Activated T-cell treated with anti-CD3 and anti-CD28 coated beads, Interleukin-2, amount 50 U/mL, for 1 hour (primary cell): Measurements from ENCODE around the gene KCNAB1.

Experiments used
- DNase-seq: peaks from one replicate; pipeline ENCODE4 v3.0.0-alpha.2; 2020

KCNAB1 gene

DNA sequence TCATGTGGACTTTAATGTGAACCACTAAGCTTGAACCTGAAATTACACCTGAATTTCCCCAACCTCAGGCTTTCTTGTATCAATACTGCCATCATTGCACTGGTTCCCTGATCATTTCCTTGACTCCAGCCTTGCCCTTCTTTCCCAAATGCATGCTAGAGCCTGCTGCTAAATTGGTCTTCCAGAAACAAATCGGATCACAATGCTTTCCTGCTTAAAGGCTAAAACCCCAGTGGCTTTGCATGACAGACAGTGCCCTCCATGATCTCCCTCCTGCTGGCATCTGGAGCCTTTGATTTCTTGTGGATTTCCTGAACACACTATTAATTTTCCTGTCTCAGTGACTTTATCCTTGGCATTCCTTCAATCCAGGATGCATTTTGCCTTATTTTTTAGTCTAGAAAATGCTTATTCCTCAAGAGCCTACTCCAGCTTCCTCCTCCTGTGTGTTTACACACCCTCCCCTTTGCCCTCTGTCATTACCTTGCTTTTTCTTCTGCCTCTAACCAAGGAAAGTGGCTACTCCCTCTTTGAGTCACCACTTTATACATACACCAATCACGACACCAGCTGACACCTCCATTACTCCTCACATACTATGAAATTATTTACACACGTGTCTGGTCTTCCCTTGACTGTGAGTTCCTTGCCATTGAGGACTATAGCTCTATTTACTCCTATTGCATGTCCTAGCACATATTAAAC, 214.6 kb downstream of the KCNAB1 start:
- no peak for DNase-seq

DNA sequence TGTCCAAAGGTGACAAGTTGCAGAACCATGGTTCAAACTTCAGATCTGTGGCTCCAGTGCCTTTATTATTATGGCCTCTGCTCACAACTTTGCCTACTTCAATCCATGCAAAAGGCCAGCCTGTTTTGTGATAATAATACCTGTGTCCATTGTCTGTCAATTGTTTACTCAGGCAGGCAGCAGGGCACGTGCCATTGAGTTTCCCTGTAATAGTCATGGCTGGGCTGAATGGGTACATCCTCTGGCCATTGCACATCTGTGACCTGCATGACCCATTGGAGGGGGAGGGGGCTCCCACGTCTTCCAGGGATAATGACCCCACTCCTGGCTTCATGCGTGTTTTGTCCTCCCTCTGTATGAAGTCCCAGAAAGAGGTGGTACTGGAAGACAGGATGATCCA, 219.1 kb downstream of the KCNAB1 start:
- no peak for DNase-seq

DNA sequence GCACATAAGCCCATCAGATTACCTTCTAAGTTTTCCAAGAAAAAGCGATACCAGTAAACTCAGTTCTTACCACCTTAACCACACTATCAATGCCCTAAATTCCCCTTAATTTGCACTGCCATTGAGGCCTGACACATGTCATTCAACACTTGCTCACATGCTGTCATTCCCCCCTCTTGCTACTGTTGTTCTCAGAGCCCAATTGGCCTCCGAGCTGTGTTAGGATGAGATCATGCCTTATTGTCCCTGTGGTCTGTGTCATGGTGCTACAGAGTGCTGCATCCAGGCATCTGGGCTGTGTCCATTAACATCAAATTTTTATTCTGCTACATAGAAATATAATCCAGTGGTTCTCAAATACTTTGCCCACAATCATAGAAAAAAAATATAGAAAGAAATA, 221.0 kb downstream of the KCNAB1 start:
- no peak for DNase-seq

DNA sequence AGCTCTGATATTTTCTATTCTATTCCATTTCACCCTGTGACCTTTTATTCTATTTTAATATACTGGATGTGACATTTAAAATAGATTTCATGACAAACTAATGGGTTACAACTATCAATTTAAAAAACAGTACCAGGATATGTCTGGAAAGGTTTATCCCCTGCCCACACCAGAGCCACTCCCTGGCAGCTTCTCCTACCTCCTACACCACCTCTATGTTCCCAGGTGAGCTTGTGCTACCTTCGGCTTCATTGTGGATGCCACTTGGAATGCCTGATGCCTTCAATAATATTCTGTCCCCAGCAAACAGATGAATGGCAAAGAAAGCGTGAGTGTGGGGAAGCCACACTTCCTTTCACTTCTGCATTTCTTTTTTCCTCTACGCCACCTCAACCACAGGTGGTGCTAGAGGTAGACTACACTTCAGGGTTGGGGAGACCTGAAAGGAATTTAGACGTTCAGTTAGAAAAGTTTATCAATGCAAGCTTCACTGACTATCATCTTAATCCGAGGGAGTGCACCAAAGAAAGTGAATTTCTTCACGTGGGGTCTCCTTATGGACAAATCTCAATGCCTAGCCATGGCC, 221.5 kb downstream of the KCNAB1 start:
- DNase-seq = no peak

DNA sequence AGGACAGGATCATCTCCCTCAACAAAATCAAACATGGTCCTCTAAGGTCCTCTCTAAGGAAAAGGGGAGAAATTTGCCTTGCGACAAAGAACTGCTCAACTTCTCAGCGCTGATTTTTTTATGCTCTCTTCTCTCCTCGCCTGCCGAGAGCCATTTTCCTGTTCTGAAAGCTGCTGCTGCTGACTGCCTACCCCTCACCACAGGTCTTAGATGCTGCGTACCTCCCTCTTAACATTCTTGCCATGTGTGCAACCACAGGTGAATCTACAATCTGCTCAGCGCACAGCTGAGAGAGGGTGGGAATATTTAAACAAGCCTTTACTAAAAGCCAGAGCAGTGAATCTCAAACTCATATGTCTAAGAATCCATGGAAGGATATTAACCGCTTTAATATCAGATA, 223.8 kb downstream of the KCNAB1 start:
- no peak for DNase-seq

DNA sequence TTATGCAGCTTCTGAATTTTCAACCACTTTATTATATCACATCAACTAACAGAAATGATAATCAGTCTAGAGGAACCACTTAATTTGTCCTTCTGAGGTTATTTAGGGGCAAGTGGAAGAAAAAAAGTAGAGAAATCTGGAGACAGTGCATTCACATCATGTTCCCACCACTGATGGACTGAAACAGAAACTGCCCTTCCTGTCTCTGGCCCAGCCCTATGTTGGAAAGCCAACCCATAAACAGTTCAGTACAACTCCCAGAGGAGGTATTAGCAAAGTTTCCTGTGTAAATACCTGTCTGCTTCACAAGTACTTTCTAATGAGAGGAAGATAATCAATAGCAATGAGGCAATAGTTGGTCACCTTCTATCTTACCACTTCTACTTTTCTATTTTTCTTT, 228.7 kb downstream of the KCNAB1 start:
- DNase-seq = no peak

DNA sequence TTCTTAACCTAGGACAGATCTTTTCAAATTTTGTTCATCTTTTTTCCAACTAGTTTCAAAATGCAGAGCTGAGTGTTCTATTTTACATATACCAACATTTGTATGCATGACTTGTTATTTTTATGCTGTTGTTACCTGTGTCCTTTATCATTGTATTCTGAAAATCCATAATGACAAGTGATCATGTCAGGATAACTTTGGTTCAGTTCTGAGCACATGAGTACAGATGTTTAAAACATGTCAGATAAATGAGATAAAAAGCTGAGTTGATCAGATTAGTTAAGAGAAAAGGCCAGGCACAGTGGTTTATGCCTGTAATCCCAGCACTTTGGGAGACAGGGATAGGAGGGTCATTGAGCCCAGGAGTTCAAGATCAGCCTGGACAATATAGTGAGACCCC, 229.6 kb downstream of the KCNAB1 start:
- DNase-seq = no peak

DNA sequence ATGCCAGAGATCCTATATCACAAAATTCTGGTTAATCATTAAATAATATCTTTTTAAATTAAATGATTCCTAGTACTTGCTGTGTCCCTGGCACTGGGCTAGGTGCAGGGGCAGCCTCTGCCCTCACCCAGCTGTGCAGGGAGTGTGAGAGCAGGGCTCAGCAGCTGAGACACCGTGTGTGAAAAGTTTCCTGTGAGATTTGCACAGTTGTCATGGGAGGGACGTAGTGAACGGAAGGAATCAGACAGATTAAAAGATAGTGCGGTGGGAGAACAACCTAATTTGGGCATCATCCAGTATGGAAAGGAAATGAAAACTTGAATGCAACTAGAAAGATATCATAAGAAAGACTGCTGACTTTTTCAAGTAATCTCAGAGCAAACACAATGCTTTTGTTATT, 230.4 kb downstream of the KCNAB1 start:
- no peak for DNase-seq

DNA sequence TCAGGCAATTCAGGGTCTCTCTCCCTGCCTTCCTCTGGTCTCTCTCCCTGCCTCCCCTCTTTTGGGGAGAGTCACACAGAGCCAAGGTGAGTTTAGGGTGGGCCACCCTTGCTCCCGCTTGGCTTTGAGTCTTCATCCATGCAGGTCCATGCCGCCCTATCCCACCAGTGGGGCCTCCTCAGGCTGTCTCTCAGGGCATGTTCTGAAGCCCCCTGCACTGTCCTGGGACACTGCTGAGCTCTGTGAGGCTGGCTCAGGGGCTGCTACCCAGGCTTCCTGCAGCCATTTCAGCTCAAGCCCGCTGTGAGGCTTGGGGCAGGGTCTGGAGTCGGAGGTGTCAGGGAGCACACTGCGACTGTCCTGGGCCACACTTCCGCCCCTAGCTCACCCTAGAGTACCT, 231.4 kb downstream of the KCNAB1 start:
- no peak for DNase-seq

DNA sequence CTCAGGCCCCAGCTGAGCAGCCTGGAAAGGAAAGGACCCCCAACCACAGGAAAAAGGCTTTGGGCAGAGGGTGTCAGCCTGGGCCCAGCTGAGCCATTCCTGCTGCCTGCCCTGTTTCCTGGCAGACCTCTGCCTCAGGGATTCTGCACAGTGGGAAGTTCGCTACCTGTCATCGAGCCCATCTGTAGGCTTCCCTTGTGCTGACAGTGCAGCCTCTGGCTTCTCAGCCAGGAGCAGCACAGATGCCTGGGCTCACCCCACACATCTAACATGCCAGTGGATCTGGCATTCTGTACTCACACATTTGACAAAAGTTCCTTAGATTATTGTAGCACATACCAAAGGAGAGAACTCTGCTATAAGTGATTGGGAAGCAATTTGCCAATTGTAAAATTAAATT, 232.3 kb downstream of the KCNAB1 start:
- no peak for DNase-seq

DNA sequence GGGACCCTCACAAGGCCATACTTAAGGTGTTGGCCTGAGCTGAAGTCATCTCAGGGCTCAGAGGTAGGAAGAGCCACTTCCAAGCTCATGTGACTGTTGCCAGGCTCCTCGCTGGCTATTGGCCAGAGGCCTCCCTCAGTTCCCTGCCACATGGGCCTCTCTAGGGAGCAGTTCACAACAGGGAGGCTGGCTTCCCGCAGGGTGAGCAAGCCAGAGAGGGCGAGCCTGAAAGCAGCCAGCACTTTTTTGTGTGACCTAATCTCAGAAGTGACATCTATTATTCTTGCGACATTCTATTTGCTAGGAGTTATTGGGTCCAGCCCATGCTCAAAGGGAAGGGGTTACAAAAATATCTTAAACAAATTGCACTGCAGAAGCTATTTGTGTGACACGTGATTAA, 233.2 kb downstream of the KCNAB1 start:
- no peak for DNase-seq

DNA sequence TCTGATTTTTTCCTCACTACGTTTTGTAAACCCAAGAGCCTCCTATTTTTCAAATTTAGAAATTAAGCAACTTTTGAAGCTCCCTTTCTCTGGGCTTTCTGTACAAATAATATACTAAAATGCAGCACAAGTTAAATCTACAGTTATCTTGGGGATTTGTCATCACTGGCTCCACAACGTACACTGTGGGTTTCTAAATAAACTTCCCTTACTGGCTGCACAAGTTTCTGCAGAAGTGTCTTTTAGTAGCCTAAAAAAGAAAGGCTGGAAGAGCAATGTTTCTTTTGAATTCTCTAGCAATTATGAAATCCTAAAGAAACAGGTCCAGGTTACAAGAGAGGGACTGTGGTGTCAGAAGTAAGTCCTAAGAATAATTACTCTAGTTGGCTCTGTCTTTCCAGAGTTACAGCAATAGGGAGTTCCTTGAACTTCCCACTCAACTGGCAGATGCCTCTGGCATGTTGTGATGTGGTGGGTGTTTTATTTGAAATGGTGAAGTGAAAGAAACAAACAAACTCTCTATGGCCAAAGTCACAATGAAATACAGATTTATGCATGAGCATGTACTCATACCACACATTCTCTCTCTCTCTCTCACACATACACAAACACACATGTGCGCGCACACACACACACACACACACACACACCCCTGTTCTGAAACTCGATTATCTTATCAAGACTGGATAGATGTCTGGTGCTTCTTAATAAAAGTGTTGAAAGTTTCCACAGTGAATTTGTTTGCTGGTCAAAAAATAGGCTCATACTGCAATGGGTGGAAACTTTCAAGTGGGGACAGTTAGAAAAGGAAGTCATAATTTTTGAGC, 236.4 kb downstream of the KCNAB1 start:
- DNase-seq = no peak

DNA sequence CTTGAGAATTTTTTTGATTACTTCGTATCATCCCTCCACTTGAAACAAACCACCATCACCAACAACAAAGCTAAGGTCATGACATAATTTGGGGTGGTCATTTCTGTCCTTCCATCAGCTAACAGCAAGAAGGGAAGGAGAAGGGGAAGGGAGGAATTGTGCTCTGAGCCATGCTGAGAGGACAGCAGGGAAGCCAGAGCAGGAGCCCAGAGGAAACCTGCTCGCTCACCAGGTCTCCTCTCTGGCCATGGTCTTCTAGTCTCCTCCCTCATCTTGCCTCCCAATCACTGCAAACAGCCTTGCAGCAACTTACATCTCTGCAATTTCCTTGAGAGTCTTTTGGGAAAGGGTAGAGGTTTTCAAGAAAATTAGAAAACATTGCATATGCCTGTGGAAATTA, 237.9 kb downstream of the KCNAB1 start:
- DNase-seq = no peak

DNA sequence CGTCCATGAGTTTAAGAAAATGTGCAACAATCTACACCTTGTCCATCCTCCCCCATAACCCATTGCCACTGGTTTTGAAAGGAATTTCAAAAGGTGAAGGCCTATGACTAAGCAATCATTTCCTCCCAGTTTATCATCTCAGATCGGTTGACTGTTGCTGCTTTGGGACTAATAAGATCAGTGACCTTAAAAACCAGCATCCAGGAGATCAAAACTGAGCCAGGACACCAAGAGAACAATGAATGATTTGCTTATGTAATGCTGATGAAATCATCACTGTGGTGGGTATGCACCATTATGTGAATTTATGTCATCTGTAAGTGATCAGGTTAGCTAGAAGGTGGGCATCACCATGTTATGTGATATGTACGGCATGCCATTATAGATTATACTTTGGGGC, 239.0 kb downstream of the KCNAB1 start:
- no peak for DNase-seq

DNA sequence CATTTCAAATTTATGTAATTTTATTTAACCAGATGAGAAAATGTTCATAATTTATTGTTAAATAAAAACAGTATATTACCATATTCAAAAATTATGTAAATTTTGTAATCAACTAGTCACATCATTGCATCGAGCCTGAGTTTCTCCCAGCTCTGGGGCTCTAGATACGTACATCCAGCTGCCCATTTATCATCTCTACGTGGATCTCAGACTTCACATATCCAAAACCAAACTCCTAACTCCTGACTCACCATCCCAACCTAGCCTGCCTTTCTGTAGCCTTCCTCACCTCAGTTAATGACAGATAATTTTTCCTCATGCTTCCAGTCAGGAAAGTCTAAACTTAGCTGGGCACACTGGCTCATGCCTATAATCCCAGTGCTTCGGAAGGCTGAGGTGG, 239.7 kb downstream of the KCNAB1 start:
- DNase-seq = no peak

DNA sequence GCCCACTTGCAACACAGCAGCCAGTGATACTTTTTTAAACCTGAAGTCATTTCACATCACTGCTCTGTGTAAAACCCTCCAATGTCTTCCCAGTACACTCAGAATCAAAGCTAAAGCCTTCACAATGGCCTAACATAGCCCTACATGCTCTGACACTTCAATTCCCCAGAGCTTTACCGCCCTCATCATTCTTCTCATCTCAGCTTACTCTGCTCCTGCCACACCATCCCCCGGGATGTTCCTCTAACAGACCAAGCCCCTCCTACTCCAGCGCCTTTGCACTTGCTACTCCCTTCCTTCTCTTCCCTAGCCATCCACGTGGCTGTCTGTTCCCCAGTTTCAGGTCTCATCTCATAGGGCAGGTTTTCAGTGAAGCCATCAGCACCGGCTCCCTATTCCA, 240.6 kb downstream of the KCNAB1 start:
- DNase-seq = no peak

DNA sequence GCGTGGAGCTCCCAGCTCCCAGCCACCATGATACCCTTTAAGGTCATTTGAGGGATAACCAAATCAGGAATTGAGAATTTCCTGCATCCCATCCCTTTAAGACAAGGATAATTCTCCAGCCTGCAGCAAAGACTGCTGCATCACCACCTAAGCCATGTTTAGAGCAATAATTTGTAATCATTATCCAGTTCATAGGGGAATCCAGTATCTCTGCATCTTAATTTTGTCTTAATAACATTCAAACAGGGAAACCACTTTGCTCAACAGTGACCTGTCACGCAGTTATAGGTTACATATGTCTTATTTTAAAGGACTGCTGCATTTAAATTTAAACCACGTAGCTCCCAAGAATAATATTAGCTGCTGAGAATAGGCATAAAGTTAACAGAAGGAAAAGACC, 246.2 kb downstream of the KCNAB1 start:
- DNase-seq = no peak

DNA sequence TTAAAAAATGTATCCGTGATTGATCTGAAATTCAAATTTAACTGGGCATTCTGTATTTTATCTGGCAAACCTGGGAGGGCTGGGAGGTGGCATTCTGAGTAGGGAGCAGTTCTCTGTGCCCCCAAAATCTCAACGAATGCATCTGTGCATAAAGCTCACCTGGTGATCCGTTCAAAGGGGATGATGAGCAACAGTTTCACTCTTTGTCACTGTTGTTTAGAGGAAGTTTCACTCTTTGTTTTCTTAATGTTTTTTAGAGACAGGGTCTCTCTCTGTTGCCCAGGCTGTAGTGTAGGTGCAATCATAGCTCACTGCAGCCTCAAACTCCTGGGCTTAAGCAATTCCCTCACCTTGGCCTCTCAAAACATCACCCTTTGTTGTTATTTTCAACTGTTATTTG, 247.8 kb downstream of the KCNAB1 start:
- DNase-seq = no peak

DNA sequence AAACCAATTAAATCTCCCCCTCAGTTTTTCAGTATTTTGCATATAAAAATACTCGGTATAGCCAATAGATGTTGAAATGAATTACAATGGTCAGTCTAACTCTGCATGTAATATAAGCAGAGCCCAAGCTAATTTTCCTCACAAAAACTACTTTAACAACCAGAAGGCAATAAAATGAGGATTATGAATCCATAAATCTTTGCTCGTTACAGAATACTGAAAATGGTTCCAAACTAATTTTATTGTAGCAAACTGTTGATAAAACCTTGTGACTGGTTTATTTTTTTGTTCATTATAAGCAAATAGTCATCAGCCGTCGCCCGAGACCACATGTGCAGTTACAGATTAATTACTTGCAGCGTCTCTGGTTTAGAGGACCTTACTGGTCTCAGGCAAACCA, 251.3 kb downstream of the KCNAB1 start:
- DNase-seq = no peak

DNA sequence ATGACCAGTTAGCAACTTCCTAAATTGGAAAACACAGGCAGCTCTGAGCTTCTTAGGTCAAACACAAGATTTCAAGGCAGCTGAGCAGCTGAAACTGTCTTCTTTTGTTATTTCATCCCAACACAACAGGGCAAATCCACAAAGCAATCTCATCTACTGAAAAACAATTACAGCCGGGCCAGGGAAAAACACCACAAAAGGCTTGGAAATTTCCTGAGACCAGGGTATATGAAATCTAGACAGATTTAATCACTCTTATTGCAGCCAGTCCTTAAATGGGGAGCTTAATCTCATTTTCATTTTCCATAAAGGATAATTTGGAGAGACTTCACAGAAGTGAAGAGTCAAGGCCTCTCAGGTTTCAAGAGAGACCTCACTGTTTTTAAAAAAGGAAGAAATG, 252.7 kb downstream of the KCNAB1 start:
- no peak for DNase-seq

DNA sequence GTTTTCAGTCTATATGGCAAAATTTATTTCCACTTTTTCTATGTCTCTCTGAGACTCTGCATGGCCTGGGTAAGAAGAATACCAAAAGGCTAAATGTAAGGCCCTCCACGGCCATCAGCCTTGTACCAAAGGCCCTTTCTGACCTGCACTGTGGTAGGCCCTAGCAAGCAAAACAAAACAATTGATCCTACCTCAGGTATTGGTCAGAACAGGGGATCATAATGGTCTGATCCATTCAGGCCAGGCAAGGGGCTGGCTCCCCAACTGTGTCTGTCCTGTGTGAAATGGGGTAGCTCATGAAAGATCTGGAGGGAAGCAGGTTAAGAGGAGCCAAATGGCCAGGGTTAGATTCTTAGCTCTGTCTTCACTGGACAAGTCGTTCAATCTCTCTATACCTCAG, 253.3 kb downstream of the KCNAB1 start:
- no peak for DNase-seq

DNA sequence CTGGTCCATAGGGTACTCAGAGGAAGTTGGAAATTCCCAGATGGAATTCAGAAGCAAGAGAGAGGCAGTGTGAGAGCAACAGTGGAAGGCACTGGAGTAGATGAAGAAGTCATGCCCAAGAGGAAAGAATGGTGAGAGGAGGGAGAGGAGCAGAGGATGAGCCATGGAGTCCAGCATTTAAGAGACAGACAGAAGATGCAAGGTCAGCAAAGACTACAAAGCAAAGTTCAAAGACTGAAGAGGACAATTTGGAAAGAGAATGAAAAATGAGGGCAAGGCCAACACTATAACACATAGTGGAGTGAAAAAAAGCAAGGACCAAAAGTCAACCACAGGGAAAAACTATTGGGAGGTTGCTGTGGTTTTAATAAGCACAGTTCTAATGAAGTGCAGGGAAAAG, 255.8 kb downstream of the KCNAB1 start:
- no peak for DNase-seq

DNA sequence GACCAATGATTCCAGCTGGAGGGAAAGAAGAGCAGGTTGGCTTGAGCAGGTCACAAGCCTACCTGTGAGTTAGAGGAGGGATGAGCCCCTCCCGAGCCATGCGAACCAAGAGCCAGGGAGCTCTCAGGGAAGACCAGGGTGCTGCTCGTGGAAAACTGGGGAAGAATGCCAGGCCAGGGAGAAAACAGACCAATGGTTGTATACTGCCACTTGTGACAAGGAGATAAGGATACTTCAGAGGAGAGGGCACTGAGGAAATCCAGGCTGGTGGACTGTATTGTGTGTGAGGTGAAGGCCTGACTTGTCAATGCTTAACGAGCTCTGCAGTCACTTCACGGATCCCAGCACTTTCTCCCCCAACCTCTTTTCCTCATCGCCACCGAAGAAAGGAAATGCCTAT, 256.9 kb downstream of the KCNAB1 start:
- no peak for DNase-seq

DNA sequence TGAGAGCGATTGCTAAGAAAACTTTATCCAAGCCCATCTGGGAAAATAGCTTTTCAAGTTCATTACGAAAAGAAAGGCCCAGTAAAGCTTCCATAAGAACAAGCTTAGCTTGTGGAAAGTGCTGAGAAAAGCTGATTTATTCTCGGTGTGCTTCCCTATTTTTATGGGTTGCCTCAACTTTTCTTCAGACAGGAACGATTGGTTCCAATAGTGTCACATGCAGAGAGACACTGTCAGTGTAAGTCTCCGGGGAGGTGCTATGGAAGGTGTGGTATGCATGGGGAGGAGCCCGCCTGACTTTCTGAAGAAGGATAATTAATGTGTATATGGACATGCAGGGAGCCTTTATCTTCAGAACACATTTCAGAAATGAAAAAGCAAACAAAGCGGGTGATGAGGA, 257.3 kb downstream of the KCNAB1 start:
- DNase-seq = no peak
